GM21717 (cell line): ENCODE data around the gene TRIM14.
"Not testable (repeated sequence)": the region's sequence is repeated elsewhere in the genome, so short reads cannot be mapped to it uniquely, and the experiment has no call there.

ENCODE experiments used
- ATAC-seq: cut with Tn5 transposase; IDR thresholded peaks from one replicate; pipeline ENCODE4 v1.9.1; 2021; ENCODE audit warnings: mild to moderate bottlenecking, moderate library complexity; ENCODE audit not compliant: unreplicated experiment

The TRIM14 gene

GRCh38 chr9:98108531-98109031, 10.4 kb downstream of the TRIM14 start:
- ATAC-seq: peak; percentile 69

DNA sequence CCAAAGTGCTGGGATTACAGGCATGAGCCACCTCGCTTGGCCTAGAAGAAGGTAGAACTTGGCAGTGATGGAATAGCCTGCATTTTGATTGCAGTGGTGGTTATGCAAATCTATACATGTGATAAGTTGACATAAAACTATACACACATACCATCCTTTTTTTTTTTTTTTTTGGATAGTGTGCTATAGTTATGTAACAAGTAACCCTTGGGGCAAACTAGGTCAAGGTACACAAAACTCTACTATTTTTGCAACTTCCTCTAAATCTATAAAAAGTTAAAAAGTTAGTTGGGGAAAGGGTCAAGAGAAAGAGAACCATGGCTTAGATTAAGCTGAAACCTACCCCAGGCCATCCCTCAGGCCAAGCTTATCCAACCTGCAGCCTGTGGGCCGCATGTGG, 11.1 kb downstream of the TRIM14 start:
- ATAC-seq: peak; percentile 1

DNA sequence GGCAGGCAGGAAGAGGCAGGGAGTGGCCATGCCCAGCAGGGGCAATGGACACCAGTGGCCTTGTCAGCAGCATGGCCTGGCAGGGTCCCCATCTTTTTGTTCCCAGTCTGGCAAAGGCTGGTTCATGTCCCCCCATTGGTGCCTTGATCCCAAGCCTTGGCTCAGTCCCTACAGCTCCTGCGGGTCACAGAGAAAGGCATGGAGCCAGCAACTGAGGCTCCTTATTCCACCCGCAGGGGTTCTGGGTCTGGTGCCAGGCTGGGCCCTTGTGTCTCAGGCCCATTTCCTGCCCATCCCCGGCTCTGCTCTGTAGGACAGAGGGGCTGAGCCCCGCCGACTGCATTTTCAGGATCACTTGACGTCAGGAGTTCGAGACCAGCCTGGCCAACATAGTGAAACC, 14.0 kb downstream of the TRIM14 start:
- ATAC-seq: no peak

GRCh38 chr9:98104445-98104881, 14.6 kb downstream of the TRIM14 start:
- ATAC-seq: no peak

DNA sequence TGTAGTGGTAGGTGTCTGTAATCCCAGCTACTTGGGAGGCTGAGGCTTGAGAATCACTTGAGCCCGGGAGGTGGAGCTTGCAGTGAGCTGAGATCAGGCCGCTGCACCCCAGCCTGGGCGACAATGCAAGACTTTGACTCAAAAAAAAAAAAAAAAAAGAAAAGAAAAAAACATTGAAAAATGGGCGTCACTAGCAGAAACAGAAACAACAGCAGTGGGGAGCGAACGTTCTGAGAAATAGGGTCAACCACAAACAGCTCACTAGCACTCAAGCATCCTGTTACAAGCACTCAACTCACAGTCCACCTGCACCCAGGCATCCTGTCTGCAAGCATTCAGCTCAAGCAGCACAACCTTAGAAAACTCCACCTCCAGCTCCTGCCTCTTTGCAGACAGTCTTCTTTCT, 17.2 kb downstream of the TRIM14 start:
- ATAC-seq: peak; percentile 96

DNA sequence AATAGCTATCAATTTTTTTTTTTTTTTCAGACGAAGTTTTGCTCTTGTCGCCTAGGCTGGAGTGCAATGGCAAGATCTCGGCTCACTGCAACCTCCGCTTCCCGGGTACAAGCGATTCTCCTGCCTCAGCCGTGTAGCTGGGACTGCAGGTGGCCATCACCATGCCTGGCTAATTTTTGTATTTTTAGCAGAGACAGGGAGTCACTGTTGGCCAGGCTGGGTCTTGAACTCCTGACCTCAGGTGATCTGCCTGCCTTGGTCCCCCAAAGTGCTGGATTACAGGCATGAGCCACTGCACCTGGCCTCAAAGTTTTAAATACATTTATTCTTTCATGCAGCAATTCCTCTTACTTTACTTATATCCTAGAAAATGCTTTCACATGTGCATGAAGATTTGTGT, 17.6 kb downstream of the TRIM14 start:
- ATAC-seq: no peak

GRCh38 chr9:98100456-98100855, 18.6 kb downstream of the TRIM14 start:
- ATAC-seq: no peak

DNA sequence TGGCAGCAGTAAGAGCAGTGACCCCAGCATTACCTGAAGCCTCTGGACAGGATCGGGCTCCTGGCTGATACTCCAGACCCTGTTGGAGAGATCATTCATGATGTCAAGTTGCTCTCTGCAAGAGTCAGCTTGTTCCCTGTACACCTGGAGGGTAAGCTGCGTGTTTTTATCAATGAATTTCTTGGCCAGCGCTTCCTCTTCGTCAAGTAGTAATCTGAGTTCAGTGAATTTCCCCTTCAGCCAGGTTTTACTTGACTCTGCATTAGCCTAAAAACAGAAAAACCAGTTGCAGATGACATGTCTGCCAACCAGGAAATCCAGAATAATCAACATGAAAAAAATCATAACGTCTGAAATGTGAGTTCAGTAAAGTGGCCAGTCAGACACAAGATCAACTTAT, 19.1 kb downstream of the TRIM14 start:
- no peak for ATAC-seq

DNA sequence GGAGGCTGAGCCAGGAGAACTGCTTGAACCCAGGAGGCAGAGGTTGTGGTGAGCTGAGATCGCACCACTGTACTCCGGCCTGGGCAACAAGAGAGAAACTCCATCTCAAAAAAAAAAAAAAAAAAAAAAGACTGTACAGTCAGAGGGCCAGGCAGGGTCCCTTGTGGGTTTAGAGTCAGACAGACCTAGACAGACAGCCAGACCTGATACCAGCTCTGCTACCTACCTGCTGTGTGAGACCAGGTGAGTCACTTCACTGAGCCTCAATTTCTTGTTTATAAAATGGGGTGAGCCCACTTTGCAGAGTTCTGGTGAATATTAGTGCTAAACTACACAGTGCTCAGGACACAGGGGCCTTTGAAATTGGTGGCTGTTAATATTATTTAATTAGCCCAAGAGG, 19.7 kb downstream of the TRIM14 start:
- ATAC-seq: no peak

GRCh38 chr9:98097836-98098235, 21.2 kb downstream of the TRIM14 start:
- no peak for ATAC-seq

DNA sequence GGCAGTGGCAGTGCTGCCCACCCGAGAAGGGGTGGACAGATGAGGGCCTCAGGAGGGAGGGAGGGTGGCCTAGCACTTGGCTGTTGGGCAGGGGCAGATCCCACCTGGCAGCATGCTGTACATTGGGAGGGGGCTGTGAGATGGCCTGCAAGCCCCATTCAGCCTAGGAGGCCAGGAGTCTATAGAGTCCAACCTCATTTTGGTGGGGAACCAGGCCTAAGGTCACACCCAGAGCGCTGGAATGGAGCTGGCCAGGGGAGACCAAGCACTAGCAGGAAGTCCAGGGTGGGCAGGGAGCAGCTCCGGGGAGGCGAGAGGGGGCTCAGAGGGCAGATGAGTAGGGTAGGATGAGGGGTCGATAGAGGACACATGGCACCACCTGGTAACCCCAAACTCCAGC, 22.9 kb downstream of the TRIM14 start:
- no peak for ATAC-seq

DNA sequence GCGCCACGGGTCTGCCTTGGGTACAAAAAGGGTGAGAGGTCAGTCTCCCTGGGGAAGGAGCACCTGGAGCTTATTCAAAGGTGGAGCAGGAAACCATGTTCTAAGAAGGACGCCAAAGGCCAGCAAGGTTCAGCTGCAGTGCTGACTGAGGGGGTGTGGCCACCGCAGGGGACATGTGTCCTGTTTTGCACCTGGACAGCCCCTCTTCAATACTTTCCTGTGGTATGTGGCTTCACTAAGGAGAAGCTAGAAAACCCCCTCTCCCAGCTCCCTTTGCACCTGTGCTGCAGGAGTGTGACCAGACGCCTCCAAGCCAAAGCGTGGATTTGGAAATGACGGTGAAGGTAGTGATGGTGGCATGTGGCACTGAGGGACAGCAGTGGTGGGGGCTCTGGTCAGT, 23.6 kb downstream of the TRIM14 start:
- ATAC-seq: no peak

DNA sequence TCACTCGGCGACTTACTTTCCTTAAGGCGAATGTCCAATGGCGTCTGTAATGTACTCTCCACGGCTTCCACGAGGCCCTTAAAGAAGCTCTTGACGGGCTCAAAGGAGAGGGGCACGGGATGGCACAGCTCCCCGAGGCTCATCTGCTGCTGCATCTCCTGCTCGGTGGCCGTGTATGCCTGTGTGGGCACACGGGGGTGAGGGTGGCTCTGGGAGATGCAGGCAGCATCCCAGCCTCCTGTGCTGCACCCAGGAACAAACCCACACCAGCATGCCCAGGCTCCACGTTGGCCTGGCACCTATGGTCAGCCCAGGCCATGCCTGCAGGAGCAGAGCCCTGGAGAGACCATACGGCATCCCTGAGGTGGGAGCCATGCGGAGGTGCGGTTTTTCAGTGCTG, 24.2 kb downstream of the TRIM14 start:
- no peak for ATAC-seq

DNA sequence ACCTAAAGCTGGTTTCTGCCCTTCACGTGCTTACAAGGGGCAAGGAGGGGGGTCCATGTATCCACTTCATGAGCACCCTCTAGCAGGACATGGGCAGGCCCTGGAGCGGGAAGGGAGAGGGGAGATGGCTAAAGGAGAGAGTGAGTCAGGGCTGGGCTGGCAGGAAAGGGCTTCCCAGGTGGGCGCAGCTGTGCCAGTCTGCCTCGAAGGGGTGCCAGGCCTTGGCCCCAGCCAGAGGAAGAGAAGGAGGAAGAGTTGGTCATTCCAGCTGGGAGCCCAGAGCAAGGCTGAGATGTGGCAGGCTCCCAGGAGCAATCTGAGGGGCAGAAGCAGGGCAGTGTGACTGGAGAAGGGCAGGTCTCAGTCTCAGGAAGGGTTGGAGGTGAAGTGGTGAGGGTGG, 24.7 kb downstream of the TRIM14 start:
- no peak for ATAC-seq

DNA sequence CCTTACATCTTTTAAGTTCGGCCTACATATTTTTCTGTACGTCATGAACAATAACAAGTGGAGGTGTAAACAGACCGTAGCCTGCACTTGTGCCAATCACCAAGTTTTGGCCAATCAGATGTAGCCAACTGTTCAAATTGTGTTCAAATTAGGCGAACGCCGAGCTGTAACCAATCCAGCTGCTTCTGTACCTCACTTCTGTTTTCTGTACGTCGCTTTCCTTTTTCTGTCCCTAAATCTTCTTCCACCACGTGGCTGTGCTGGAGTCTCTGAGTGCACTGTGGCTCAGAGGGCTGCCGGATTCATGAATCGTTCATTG, 26.4 kb downstream of the TRIM14 start:
- ATAC-seq: no peak

DNA sequence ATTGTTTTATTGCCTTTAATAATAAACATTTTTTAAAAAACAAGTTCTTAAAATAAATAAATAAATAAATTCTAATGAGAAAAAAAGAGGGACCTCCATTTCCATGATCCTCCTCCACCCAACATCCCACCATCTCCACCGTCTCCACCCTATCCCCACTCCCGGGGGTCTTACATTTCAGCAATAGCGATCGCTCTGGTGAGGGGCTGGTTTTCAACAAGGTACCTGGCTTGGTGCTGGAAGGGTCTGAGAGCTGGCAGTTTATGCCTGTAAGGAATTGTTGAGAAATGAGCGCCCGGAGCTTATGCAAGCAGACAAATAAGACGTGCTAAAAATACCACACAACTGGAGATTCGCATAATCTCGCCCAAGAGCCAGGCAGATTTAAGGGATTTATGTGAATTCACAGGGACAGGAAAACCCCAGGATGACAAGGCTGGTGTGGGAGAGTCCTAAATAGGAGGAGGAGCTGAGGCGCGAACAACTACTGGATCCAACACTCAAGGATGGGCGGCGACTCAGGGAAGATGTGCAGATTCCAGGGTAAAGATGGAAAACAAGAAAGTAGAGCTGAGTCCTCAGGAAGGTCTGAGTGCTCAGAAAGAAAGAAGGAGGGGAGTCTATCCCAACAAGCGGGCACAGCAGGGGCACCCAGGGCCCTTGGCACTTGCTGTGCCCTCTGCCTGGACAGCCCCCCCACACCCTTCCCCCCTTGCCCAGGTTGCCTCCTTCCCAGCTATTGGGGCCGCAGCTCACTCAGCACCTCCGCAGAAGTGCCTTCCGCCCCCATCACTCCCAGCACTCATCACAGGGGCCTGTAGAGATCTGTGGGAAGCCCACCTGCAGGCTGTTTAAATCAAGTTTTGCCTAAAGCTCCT, 27.0 kb downstream of the TRIM14 start:
- no peak for ATAC-seq

DNA sequence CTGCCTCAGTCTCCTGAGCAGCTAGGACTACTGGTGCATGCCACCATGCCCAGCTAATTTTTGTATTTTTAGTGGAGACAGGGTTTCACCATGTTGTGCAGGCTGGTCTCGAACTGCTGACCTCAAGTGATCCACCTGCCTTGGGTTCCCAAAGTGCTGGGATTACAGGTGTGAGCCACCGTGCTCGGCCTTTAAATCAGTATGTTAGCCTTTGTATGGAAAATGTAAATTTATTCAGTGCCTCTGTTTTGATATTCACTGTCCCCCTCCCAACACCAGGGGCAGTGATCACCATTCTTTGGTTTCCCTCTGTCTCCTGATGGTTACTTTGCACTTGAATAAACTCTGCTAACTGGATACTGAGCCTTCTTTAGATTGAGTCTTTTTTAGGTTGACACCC, 28.3 kb downstream of the TRIM14 start:
- ATAC-seq: not testable (repeated sequence)

DNA sequence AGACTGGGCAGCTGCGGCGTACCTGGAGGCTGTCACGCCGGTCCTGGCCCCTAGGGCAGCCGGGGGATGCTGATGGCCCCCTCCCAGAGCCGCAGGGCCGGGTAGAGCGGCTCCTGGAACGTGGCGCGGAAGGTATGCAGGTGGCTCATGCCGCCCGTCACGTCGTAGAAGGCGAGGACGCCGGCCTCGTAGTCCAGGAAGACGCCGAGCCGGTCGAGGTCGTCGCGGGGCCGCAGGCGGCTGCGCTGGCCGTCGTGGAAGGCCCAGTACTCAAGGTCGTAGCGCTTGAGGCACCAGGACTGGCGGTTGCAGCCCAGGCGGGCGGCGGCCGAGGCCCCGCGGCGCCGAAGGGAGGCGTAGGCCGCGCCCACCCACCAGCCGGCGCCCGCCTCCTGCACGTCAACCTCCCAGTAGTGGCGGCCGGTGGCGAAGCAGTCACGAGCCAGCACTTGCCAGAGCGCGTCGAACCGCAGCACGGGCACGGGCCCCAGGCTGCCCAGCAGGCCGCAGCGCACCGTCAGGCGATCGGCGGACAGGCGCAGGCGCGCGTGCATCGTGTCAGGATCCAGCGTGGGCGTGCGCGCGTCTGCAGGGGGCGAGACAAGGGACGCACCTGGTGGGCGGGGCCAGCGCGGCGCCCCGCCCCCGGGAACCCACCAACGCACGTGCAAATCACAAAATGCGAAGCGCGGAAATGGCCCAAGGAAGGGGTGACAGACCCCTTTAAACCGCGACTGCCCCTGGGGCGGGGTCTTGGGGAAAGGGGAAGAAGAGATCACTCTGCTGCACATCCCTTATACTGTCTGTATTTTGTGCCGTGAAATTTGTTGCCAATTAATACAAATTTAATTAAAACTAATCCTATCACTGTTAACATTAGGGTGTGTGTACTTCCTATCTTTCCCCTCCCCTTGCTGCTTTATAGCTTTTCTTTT, 31.3 kb downstream of the TRIM14 start:
- ATAC-seq: no peak

DNA sequence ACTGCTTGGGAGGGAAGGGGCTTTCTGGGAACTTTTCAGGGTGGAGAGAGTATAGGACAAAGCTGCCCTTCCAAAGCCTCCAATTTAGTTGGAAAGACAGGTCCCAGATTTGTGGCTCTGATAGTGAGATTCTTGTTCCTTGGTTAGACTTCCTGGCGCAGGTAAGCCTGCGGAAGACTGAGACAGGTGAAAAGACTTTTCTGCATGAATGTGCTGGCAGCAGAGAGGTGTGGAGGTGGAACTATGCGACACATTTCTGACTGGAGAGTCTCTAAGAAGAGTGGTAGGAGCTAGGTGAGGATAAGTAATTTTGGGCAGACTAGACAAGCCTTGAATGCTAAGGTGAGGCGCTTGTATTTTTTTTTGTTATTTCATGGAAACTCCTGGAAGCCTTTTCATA, 32.6 kb downstream of the TRIM14 start:
- ATAC-seq: no peak

- ATAC-seq: no peak
These were observed 33.1 kb downstream of the TRIM14 start for GRCh38 chr9:98085944-98086343.

DNA sequence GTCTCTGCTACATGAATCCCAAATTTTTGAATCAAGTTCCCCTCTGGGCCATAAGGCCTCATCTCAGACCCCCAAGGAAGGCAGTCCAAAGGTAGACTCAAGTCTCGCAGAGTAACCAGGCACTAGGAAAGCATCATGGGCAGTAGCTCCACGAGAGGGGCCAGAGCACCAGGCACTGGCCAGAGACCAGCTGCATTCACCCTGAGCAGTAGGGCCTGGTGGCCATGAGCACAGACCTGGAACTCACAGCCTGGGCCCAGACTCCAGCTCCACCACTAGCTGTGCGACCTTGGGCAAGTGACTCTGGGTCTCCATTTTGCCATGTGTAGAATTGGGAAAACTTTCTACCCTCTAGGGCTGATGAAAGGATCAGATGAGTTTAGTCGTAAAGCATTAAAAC, 34.0 kb downstream of the TRIM14 start:
- ATAC-seq: no peak

DNA sequence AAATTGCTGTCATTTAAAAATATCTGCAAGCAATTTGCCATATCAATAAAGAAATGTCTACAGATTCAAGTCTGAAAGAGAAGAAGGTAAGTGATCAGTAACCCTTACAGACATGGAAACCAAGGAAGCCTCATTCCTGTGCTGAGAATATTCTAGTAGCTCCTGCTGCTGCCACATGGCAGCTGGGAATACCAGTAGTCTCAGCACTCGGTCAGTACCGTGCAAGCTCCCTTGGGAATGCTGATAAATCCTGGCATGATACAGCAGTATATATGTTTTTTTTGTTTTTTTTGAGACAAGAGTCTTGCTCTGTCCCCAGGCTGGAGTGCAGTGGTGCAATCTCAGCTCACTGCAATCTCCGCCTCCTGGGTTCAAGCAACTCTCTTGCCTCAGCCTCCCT, 34.6 kb downstream of the TRIM14 start:
- ATAC-seq: no peak
